H9 (cell line): ENCODE results near the gene BAZ2A. TPM values are rescaled to one million over a fixed set of nuclear protein-coding genes. Genes with fewer than 3 reads are reported as not detected.

ENCODE experiments used
- DNase-seq: peaks from one replicate; pipeline ENCODE4 v3.0.0-alpha.2; 2017
- H2AFZ ChIP-seq: one replicate; pipeline ENCODE4 v1.6.1; 2013; ENCODE audit warnings: mild to moderate bottlenecking, low read length, control low read depth, moderate library complexity
- H2AK5ac ChIP-seq: 2 replicates; pipeline ENCODE4 v1.6.1; 2013; ENCODE audit warnings: low read length, control low read depth, mixed read lengths; ENCODE audit not compliant: insufficient read length
- H2BK120ac ChIP-seq: one replicate; pipeline ENCODE4 v1.6.1; 2013; ENCODE audit warnings: low read depth, mild to moderate bottlenecking, low read length, control low read depth, inconsistent platforms; ENCODE audit not compliant: poor library complexity, severe bottlenecking
- H2BK12ac ChIP-seq: 2 replicates; pipeline ENCODE4 v1.6.1; 2013; ENCODE audit warnings: low read length, control low read depth, mixed read lengths, low read depth; ENCODE audit not compliant: insufficient read length
- H2BK15ac ChIP-seq: 2 replicates; pipeline ENCODE4 v1.6.1; 2013; ENCODE audit warnings: low read depth, low read length, control low read depth
- H2BK20ac ChIP-seq: one replicate; pipeline ENCODE4 v1.6.1; 2013; ENCODE audit warnings: low read depth, mild to moderate bottlenecking, low read length, control low read depth, inconsistent platforms; ENCODE audit not compliant: poor library complexity, severe bottlenecking
- H2BK5ac ChIP-seq: 2 replicates; pipeline ENCODE4 v1.6.1; 2013; ENCODE audit warnings: low read length, control low read depth, mixed read lengths; ENCODE audit not compliant: insufficient read length
- H3K14ac ChIP-seq: 2 replicates; pipeline ENCODE4 v1.6.1; 2013; ENCODE audit warnings: low read length, control low read depth; ENCODE audit not compliant: insufficient read depth
- H3K18ac ChIP-seq: 2 replicates; pipeline ENCODE4 v1.6.1; 2013; ENCODE audit warnings: low read depth, mild to moderate bottlenecking, mixed read lengths, low read length, control low read depth; ENCODE audit not compliant: insufficient read length
- H3K23ac ChIP-seq: 2 replicates; pipeline ENCODE4 v1.6.1; 2013; ENCODE audit warnings: low read length, control low read depth, mixed read lengths, low read depth; ENCODE audit not compliant: insufficient read length
- H3K23me2 ChIP-seq: 2 replicates; pipeline ENCODE4 v1.6.1; 2013; ENCODE audit warnings: low read depth, mild to moderate bottlenecking, mixed read lengths, low read length, control low read depth; ENCODE audit not compliant: insufficient read length, poor library complexity, severe bottlenecking
- H3K27ac ChIP-seq: 2 replicates; pipeline ENCODE4 v1.5.1; 2013; ENCODE audit warnings: low read length, control low read depth, mixed read lengths, low read depth; ENCODE audit not compliant: insufficient read length
- H3K27me3 ChIP-seq: 2 replicates; pipeline ENCODE4 v1.6.1; 2013; ENCODE audit warnings: low read length, control low read depth, inconsistent platforms; ENCODE audit not compliant: insufficient read depth
- H3K4ac ChIP-seq: 2 replicates; pipeline ENCODE4 v1.6.1; 2013; ENCODE audit warnings: low read depth, mild to moderate bottlenecking, control low read depth, inconsistent platforms, low read length, moderate library complexity
- H3K4me1 ChIP-seq: 2 replicates; pipeline ENCODE4 v1.6.1; 2013; ENCODE audit warnings: low read length, control low read depth, inconsistent platforms; ENCODE audit not compliant: insufficient read depth
- H3K4me2 ChIP-seq: 2 replicates; pipeline ENCODE4 v1.6.1; 2013; ENCODE audit warnings: low read length, control low read depth, mixed read lengths; ENCODE audit not compliant: insufficient read length, insufficient read depth
- H3K56ac ChIP-seq: 2 replicates; pipeline ENCODE4 v1.6.1; 2013; ENCODE audit warnings: low read depth, mild to moderate bottlenecking, mixed read lengths, low read length, control low read depth; ENCODE audit not compliant: insufficient read length
- H3K79me1 ChIP-seq: 2 replicates; pipeline ENCODE4 v1.6.1; 2013; ENCODE audit warnings: low read depth, mild to moderate bottlenecking, moderate library complexity, low read length, control low read depth, inconsistent platforms; ENCODE audit not compliant: insufficient read depth, poor library complexity, severe bottlenecking
- H3K79me2 ChIP-seq: 2 replicates; pipeline ENCODE4 v1.6.1; 2013; ENCODE audit warnings: low read length, control low read depth, inconsistent platforms; ENCODE audit not compliant: insufficient read depth
- H3K9ac ChIP-seq: 2 replicates; pipeline ENCODE4 v1.6.1; 2013; ENCODE audit warnings: low read length, control low read depth, mixed read lengths; ENCODE audit not compliant: insufficient read length; ENCODE audit errors: extremely low read depth
- H3K9me3 ChIP-seq: one replicate; pipeline ENCODE4 v1.6.1; 2013; ENCODE audit warnings: low read depth, low read length, inconsistent platforms; ENCODE audit not compliant: control insufficient read depth
- H3T11ph ChIP-seq: one replicate; pipeline ENCODE4 v1.6.1; 2013; ENCODE audit warnings: mild to moderate bottlenecking, low read length, control low read depth, inconsistent platforms
- H4K20me1 ChIP-seq: one replicate; pipeline ENCODE4 v1.6.1; 2013; ENCODE audit not compliant: control insufficient read depth, insufficient read length, insufficient read depth
- H4K5ac ChIP-seq: 2 replicates; pipeline ENCODE4 v1.6.1; 2013; ENCODE audit warnings: low read depth, mild to moderate bottlenecking, mixed read lengths, low read length, control low read depth; ENCODE audit not compliant: insufficient read length
- H4K8ac ChIP-seq: replicated peaks from 2 replicates; pipeline ENCODE4 v1.6.1; 2013; ENCODE audit warnings: low read length, control low read depth, mixed read lengths, low read depth; ENCODE audit not compliant: insufficient read length
- H4K91ac ChIP-seq: 2 replicates; pipeline ENCODE4 v1.6.1; 2013; ENCODE audit warnings: low read depth, mild to moderate bottlenecking, moderate library complexity, mixed read lengths, low read length, control low read depth; ENCODE audit not compliant: insufficient read length
- H3K27ac Mint-ChIP-seq, 3 experiments: 2 replicates in 2 of 3; 3 replicates in 1 of 3; pipeline ENCODE4 v1.8.0; 2020 to 2021; ENCODE audit warnings: mixed read lengths in 3 of 3, mild to moderate bottlenecking in 1 of 3, moderate library complexity in 1 of 3
- H3K27me3 Mint-ChIP-seq: 2 replicates; pipeline ENCODE4 v1.8.0; 2021; ENCODE audit warnings: low read depth, mild to moderate bottlenecking, moderate library complexity, mixed read lengths
- H3K36me3 Mint-ChIP-seq, 3 experiments: 2 replicates in 2 of 3; 3 replicates in 1 of 3; pipeline ENCODE4 v1.8.0; 2020 to 2021; ENCODE audit warnings: low read depth in 3 of 3, mixed read lengths in 3 of 3; ENCODE audit not compliant: insufficient read depth in 1 of 3
- H3K4me1 Mint-ChIP-seq, 2 experiments: 2 replicates each; pipeline ENCODE4 v1.8.0; 2020; ENCODE audit warnings: mixed read lengths in 2 of 2
- H3K4me3 Mint-ChIP-seq, 2 experiments: 2 replicates in 1 of 2; 3 replicates in 1 of 2; pipeline ENCODE4 v1.8.0; 2020 to 2021; ENCODE audit warnings: mild to moderate bottlenecking in 2 of 2, mixed read lengths in 2 of 2, moderate library complexity in 1 of 2
- H3K9me3 Mint-ChIP-seq, 2 experiments: 2 replicates in 1 of 2; 3 replicates in 1 of 2; pipeline ENCODE4 v1.8.0; 2020; ENCODE audit warnings: mild to moderate bottlenecking in 2 of 2, mixed read lengths in 2 of 2, moderate library complexity in 1 of 2
- WGBS: extraction: QIAGEN DNeasy Blood & Tissue Kit; methylation state at CpG from one replicate; pipeline ENCODE4 v1.1.7; 2013; ENCODE audit warnings: missing lambda C conversion rate, low lambda C conversion rate, mixed read lengths; ENCODE audit not compliant: insufficient read length; ENCODE audit errors: extremely low coverage; 5-methylcytosine and 5-hydroxymethylcytosine counted together
- total RNA-seq: library from RNA; stranded (reverse); gene quantifications from 2 replicates; pipeline ENCODE4 v1.2.1, GENCODE V29; 2021
- TF ChIP-seq, protein P1 (sequence below): fragments of 200-600 bp; sonication (generic); conservative IDR thresholded peaks from 3 replicates; pipeline ENCODE4 v1.8.0; 2021; ENCODE audit warnings: antibody characterized with exemption, mild to moderate bottlenecking

BAZ2A gene
- total RNA-seq, 1 experiment from 2014 or later = 108 TPM

DNA sequence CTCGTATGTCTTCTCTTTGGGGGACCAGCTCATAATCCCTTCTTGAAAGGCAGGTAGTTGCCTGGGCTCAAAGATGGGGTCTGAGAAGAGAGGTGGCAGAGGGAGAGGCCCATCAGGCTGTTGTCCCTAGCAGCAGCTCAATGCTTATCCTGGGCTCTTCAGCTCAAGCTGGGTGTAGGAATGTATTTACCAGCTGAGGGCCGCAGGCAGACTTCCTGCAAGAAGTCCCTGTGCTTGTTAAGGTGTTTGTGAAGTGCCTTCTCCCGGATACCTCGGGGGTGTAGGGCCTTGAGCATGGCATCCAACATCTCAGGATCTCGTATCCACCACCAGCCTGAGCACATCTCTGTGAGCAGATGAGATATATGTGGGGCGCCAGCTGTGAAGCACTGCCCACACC lies 29.4 kb downstream of the BAZ2A start:
- no peak overlapping the region for H3T11ph ChIP-seq
- TF ChIP-seq, protein P1, sequence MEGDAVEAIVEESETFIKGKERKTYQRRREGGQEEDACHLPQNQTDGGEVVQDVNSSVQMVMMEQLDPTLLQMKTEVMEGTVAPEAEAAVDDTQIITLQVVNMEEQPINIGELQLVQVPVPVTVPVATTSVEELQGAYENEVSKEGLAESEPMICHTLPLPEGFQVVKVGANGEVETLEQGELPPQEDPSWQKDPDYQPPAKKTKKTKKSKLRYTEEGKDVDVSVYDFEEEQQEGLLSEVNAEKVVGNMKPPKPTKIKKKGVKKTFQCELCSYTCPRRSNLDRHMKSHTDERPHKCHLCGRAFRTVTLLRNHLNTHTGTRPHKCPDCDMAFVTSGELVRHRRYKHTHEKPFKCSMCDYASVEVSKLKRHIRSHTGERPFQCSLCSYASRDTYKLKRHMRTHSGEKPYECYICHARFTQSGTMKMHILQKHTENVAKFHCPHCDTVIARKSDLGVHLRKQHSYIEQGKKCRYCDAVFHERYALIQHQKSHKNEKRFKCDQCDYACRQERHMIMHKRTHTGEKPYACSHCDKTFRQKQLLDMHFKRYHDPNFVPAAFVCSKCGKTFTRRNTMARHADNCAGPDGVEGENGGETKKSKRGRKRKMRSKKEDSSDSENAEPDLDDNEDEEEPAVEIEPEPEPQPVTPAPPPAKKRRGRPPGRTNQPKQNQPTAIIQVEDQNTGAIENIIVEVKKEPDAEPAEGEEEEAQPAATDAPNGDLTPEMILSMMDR = no peak
- H3K79me2 ChIP-seq = 0 out of 2 replicates have a peak, but pooled peaks cover 2% of the 10 kb centered on the region
- no peak overlapping the region for H2BK20ac ChIP-seq
- no peaks in the 10 kb centered on the region for H3K9me3 Mint-ChIP-seq
- H3K27me3 ChIP-seq = no peaks in the 10 kb centered on the region
- H2BK12ac ChIP-seq = no peak overlapping the region
- no peak overlapping the region; a peak in 1 of 5 replicates for H3K4me3 Mint-ChIP-seq
- no peak overlapping the region for H3K9ac ChIP-seq
- no peaks in the 10 kb centered on the region for H3K4me1 ChIP-seq
- no peak for DNase-seq
- WGBS = no CpG with 5 or more reads among the region's 6 CpGs
- H3K27ac Mint-ChIP-seq = no peak overlapping the region; a peak in 1 of 7 replicates
- H3K27ac ChIP-seq = no peak overlapping the region
- peaks cover 58 to 91% (median 86%) of the 10 kb centered on the region in 3 experiments for H3K36me3 Mint-ChIP-seq
- H3K27me3 Mint-ChIP-seq = no peaks in the 10 kb centered on the region
- no peak overlapping the region for H3K23ac ChIP-seq
- no peaks in the 10 kb centered on the region for H3K9me3 ChIP-seq
- H2AK5ac ChIP-seq = no peak overlapping the region
- H4K8ac ChIP-seq = no peak overlapping the region
- H3K4ac ChIP-seq = no peak overlapping the region
- H2BK15ac ChIP-seq = no peak overlapping the region
- no peak overlapping the region for H4K91ac ChIP-seq
- no peaks in the 10 kb centered on the region for H4K20me1 ChIP-seq
- no peak overlapping the region for H4K5ac ChIP-seq
- no peak overlapping the region for H2AFZ ChIP-seq
- H3K79me1 ChIP-seq = no peaks in the 10 kb centered on the region
- H2BK5ac ChIP-seq = no peak overlapping the region
- H3K56ac ChIP-seq = no peak overlapping the region
- no peaks in the 10 kb centered on the region for H3K23me2 ChIP-seq
- peaks cover 5 to 12% of the 10 kb centered on the region in 2 experiments; a peak in 3 of 4 replicates for H3K4me1 Mint-ChIP-seq
- no peak overlapping the region for H3K18ac ChIP-seq
- H2BK120ac ChIP-seq = no peak overlapping the region
- H3K14ac ChIP-seq = no peak overlapping the region
- no peak overlapping the region for H3K4me2 ChIP-seq
